Endothelial cell of umbilical vein (primary cell): ENCODE measurements around the gene EPHA4.

ENCODE experiments used
- EZH2 ChIP-seq: IDR thresholded peaks from 2 replicates; pipeline ENCODE4 v1.6.1; 2012; ENCODE audit warnings: borderline replicate concordance, low read depth, mild to moderate bottlenecking, moderate library complexity, low read length, inconsistent platforms; ENCODE audit not compliant: severe bottlenecking
- FOS ChIP-seq: IDR thresholded peaks from 2 replicates; pipeline ENCODE4 v1.6.1; 2011; ENCODE audit warnings: mild to moderate bottlenecking, low read length, moderate library complexity, borderline replicate concordance; ENCODE audit not compliant: insufficient read depth
- JUN ChIP-seq: IDR thresholded peaks from 2 replicates; pipeline ENCODE4 v1.6.1; 2011; ENCODE audit warnings: borderline replicate concordance, low read depth; ENCODE audit not compliant: insufficient read length, insufficient read depth
- MAX ChIP-seq: IDR thresholded peaks from 2 replicates; pipeline ENCODE4 v1.6.1; 2011; ENCODE audit not compliant: insufficient read depth, insufficient read length
- MYC ChIP-seq: IDR thresholded peaks from one replicate; pipeline ENCODE4 v1.6.1; 2011; ENCODE audit warnings: mild to moderate bottlenecking, low read depth, low read length
- POLR2A ChIP-seq: IDR thresholded peaks from 2 replicates; pipeline ENCODE4 v1.6.1; 2012; ENCODE audit warnings: low read depth, mild to moderate bottlenecking, control low read depth, low read length
- POLR2AphosphoS5 ChIP-seq: IDR thresholded peaks from 2 replicates; pipeline ENCODE4 v1.6.1; 2012; ENCODE audit warnings: low read depth, mild to moderate bottlenecking, control low read depth, low read length, moderate library complexity; ENCODE audit not compliant: insufficient read depth
- TF ChIP-seq, protein P1 (sequence below), 2 donors: IDR thresholded peaks; 1 replicate in 1 of 2; 2 replicates in 1 of 2; pipeline ENCODE4 v1.5.1; 2011; ENCODE audit warnings: low read length in 2 of 2, mild to moderate bottlenecking in 2 of 2, moderate library complexity in 2 of 2, control low read depth in 1 of 2, inconsistent platforms in 1 of 2, low read depth in 1 of 2; ENCODE audit not compliant: insufficient read depth in 1 of 2; ENCODE audit errors: extremely low read depth in 1 of 2

GRCh38 chr2:221415789-221416188 is 156.3 kb downstream of the EPHA4 start:
- TF ChIP-seq, protein P1, sequence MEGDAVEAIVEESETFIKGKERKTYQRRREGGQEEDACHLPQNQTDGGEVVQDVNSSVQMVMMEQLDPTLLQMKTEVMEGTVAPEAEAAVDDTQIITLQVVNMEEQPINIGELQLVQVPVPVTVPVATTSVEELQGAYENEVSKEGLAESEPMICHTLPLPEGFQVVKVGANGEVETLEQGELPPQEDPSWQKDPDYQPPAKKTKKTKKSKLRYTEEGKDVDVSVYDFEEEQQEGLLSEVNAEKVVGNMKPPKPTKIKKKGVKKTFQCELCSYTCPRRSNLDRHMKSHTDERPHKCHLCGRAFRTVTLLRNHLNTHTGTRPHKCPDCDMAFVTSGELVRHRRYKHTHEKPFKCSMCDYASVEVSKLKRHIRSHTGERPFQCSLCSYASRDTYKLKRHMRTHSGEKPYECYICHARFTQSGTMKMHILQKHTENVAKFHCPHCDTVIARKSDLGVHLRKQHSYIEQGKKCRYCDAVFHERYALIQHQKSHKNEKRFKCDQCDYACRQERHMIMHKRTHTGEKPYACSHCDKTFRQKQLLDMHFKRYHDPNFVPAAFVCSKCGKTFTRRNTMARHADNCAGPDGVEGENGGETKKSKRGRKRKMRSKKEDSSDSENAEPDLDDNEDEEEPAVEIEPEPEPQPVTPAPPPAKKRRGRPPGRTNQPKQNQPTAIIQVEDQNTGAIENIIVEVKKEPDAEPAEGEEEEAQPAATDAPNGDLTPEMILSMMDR (IDR thresholded peaks at IDR 0.05; ENCODE audit: extremely low read depth in 1 of 2, insufficient read depth in 1 of 2, low read depth in 1 of 2, low read length in 2 of 2) = no peak
- TF ChIP-seq JUN (no peak), POLR2A (no peak), POLR2AphosphoS5 (no peak), MAX (no peak), MYC (no peak), EZH2 (no peak), FOS (no peak)
